ENCODE measurements around the gene MAP3K6.

The MAP3K6 gene

DNA sequence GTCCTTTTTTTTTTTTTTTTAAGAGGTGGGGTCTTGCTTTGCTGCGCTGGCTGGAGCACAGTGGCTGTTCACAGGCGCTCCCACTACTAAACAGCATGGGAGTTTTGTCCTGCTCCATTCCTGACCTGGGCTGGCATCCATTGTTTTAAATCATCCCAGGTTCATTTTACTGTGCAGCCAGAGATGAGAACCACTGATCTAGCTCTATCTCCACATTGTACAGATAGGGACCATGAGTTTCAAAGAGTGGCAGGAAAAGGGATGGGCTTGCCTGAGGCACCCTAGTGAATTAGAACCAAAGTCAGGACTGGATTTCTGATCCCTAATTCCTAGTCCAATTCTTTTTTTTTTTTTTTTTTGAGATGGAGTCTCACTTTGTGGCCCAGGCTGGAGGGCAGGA lies 52.0 kb downstream of the MAP3K6 start:
- no peak for DNase-seq
- Histone ChIP-seq H3K36me3 (peaks cover 0 to 16% (median 0%) of the 10 kb centered on the region in 3 donors), H3K27me3 (peaks cover 0 to 20% of the 10 kb centered on the region in 2 donors), H3K9me3 (no peaks in the 10 kb centered on the region), H3K27ac (no peak overlapping the region), H3K4me1 (no peaks in the 10 kb centered on the region), H3K4me3 (no peak overlapping the region)
- TF ChIP-seq, protein P1, sequence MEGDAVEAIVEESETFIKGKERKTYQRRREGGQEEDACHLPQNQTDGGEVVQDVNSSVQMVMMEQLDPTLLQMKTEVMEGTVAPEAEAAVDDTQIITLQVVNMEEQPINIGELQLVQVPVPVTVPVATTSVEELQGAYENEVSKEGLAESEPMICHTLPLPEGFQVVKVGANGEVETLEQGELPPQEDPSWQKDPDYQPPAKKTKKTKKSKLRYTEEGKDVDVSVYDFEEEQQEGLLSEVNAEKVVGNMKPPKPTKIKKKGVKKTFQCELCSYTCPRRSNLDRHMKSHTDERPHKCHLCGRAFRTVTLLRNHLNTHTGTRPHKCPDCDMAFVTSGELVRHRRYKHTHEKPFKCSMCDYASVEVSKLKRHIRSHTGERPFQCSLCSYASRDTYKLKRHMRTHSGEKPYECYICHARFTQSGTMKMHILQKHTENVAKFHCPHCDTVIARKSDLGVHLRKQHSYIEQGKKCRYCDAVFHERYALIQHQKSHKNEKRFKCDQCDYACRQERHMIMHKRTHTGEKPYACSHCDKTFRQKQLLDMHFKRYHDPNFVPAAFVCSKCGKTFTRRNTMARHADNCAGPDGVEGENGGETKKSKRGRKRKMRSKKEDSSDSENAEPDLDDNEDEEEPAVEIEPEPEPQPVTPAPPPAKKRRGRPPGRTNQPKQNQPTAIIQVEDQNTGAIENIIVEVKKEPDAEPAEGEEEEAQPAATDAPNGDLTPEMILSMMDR (IDR thresholded peaks at IDR 0.05): no peak
- intact Hi-C loops (cut with DNase I; ENCODE audit: low total_unique reads): no loop called here

DNA sequence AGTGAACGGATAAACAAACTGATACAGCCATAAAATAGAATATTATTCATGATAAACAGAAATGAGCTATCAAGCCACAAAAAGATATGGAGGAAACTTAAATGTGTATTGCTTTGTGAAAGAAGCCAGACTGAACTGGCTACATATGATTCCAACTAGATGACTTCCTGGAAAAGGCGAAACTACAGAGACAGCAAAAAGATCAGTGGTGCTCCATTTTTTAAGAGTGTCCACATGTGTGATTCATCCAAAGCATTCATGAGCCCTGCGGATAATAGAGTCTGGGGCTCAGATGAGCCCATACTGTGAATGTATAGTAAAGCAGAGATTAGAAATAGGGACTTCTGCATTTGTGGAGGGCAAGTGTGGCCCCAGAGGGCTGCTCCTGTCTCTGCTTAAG lies 52.6 kb downstream of the MAP3K6 start:
- H3K27me3 ChIP-seq: peaks cover 0 to 19% of the 10 kb centered on the region in 2 donors
- intact Hi-C loops (cut with DNase I; ENCODE audit: low total_unique reads): no loop called here
- H3K36me3 ChIP-seq: peaks cover 0 to 16% (median 0%) of the 10 kb centered on the region in 3 donors
- no peak overlapping the region for H3K27ac ChIP-seq
- no peaks in the 10 kb centered on the region for H3K4me1 ChIP-seq
- TF ChIP-seq, protein P1 (IDR thresholded peaks at IDR 0.05): no peak
- no peak overlapping the region for H3K4me3 ChIP-seq
- no peaks in the 10 kb centered on the region for H3K9me3 ChIP-seq
- DNase-seq: no peak

DNA sequence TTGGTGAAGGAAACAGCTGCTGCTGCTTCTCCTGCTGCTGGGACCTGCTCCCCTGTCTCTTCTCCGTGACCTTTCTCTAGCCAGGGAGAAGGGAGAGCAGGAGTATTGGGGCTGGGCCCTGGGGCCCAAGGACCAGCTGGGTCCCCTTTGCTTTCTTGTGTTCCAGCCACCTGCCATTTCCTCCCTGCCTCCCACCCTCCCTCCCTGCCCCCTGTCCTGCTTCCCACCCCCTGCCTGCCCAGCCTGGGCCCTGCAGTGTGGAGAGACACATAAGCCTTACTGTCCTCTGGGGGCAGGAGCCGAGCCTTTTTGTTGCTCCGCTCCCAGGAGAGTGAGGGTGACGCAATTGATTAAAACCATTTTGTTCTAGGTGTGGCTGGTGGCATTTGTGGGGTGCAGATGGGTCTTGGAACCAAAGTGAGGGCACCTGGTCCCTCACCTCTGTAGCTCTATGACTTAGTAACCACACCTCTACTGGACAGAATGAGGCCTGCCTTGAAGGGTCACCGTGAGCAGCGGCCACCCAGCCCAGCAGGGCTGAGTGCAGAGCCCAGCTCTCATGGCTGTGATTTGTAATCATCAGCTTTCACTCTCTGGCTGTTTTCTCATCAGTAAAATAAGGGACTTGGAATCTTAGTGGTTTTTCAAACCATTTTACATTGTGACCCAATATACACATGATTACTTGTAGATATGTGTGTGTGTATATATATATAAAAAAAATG lies 58.7 kb downstream of the MAP3K6 start:
- no peaks in the 10 kb centered on the region for H3K4me1 ChIP-seq
- TF ChIP-seq, protein P1 (IDR thresholded peaks at IDR 0.05): no peak
- H3K36me3 ChIP-seq: peaks cover 9 to 69% (median 39%) of the 10 kb centered on the region in 3 donors
- no peak for DNase-seq
- intact Hi-C loops (cut with DNase I; ENCODE audit: low total_unique reads): loop anchor here (10.0 kb wide), 2 partner anchors 47 to 297 kb away; partner anchors contain the start of gene AHDC1
- no peak overlapping the region for H3K4me3 ChIP-seq
- H3K9me3 ChIP-seq: no peaks in the 10 kb centered on the region
- H3K27me3 ChIP-seq: no peaks in the 10 kb centered on the region
- no peak overlapping the region for H3K27ac ChIP-seq

DNA sequence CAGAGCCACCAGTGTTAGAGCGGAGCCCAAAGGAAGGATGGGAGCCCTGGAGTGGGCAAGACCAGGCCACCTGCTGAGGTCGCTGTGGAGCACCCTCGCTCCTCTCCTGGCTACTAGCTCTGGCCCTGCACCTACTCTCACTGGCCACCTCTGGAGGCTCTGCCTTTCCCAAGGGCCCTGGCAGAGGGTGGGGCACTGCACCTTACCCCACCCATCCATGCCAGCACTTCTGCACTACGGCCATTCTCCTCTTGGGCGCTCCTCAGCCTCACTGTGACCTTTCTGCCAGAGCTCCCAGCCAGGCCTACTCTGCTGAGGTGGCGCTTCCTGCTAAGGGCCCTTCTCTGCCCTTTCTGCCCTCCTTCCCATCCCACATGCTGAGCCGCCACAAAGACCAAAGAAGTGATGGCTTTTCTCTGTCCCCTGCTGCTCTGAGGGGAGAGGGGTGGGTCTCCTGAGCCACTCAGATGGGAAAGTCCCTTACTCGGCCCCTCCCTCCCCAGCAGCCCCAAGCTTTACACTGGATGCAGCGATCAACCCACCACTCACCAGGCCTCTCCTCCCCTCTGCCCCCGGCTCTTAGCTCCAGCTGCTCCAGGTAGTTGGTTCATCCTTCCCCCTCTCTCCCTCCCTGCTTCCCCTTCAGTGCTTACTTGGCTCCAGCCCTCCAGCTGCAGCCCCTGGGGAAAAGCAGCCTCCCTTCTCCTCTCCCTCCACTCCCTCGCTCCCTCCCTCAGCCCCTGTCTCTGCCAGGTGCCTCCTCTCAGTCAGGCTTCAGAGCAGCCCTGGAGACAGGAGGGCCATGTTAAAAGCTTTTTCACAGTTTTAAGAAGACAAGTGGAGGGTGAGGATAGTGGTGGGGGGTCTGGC lies 59.6 kb downstream of the MAP3K6 start:
- TF ChIP-seq, protein P1 (IDR thresholded peaks at IDR 0.05): no peak
- Histone ChIP-seq H3K9me3 (no peaks in the 10 kb centered on the region), H3K36me3 (peaks cover 16 to 78% (median 43%) of the 10 kb centered on the region in 3 donors), H3K4me1 (no peaks in the 10 kb centered on the region), H3K27ac (no peak overlapping the region), H3K4me3 (no peak overlapping the region), H3K27me3 (no peaks in the 10 kb centered on the region)
- intact Hi-C loops (cut with DNase I; ENCODE audit: low total_unique reads): loop anchor here (10.0 kb wide), 2 partner anchors 48 to 298 kb away; partner anchors contain the start of gene AHDC1
- no peak for DNase-seq

DNA sequence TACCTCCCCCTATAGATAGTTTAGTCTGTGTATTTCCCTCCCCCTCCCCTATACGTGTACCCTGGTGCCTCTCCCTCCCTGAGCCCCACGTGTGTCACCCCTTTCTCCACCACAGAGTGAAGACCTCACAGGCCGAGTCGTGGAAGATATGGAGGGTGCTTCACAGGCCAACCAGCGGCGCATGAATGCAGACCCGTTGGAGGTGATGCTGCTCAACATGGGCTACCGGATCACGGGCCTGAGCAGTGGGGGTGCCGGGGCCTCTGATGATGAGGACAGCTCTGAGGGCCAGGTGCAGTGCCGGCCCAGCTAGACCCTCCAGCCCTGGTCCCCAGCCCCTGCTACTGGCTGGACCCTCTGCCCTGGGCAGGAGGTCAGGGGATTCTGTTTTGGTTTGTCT lies 60.7 kb downstream of the MAP3K6 start:
- H3K36me3 ChIP-seq: peaks cover 26 to 82% (median 53%) of the 10 kb centered on the region in 3 donors
- no peak for DNase-seq
- H3K4me1 ChIP-seq: peaks cover 0 to 3% (median under 1%) of the 10 kb centered on the region in 4 donors
- intact Hi-C loops (cut with DNase I; ENCODE audit: low total_unique reads): loop anchor here (10.0 kb wide), 2 partner anchors 49 to 299 kb away; partner anchors contain the start of gene AHDC1
- no peak overlapping the region for H3K4me3 ChIP-seq
- TF ChIP-seq, protein P1 (IDR thresholded peaks at IDR 0.05): no peak
- no peaks in the 10 kb centered on the region for H3K27me3 ChIP-seq
- H3K27ac ChIP-seq: no peak overlapping the region
- no peaks in the 10 kb centered on the region for H3K9me3 ChIP-seq
